Measurements from ENCODE around the gene SQOR.

SQOR gene

GRCh38 chr15:45660231-45660979 is 25.6 kb downstream of the SQOR start:
- DNase-seq (ENCODE audit: low read depth in 2 of 2): no peak

- DNase-seq (ENCODE audit: low read depth in 2 of 2): no peak
These were observed 27.5 kb downstream of the SQOR start for GRCh38 chr15:45662375-45662774.

GRCh38 chr15:45664451-45664850 is 29.6 kb downstream of the SQOR start:
- DNase-seq (ENCODE audit: low read depth in 2 of 2): no peak

- no peak for DNase-seq (ENCODE audit: low read depth in 2 of 2)
These were observed 30.4 kb downstream of the SQOR start for GRCh38 chr15:45665261-45665660.

GRCh38 chr15:45666119-45666875 is 31.5 kb downstream of the SQOR start:
- DNase-seq (ENCODE audit: low read depth in 2 of 2): no peak

GRCh38 chr15:45667002-45667401 is 32.2 kb downstream of the SQOR start:
- no peak for DNase-seq (ENCODE audit: low read depth in 2 of 2)

GRCh38 chr15:45668386-45668785 is 33.6 kb downstream of the SQOR start:
- no peak for DNase-seq (ENCODE audit: low read depth in 2 of 2)

- no peak for DNase-seq (ENCODE audit: low read depth in 2 of 2)
These were observed 34.6 kb downstream of the SQOR start for GRCh38 chr15:45669422-45669821.

- DNase-seq (ENCODE audit: low read depth in 2 of 2): no peak
These were observed 35.3 kb downstream of the SQOR start for GRCh38 chr15:45670091-45670490.

- no peak for DNase-seq (ENCODE audit: low read depth in 2 of 2)
These were observed 35.7 kb downstream of the SQOR start for GRCh38 chr15:45670511-45670910.

- DNase-seq (ENCODE audit: low read depth in 2 of 2): no peak
These were observed 39.8 kb downstream of the SQOR start for GRCh38 chr15:45674677-45675076.

- no peak for DNase-seq (ENCODE audit: low read depth in 2 of 2)
These were observed 43.0 kb downstream of the SQOR start for GRCh38 chr15:45677797-45678196.

GRCh38 chr15:45678459-45679178 is 43.8 kb downstream of the SQOR start:
- no peak for DNase-seq (ENCODE audit: low read depth in 2 of 2)

GRCh38 chr15:45684533-45684932 is 49.7 kb downstream of the SQOR start:
- no peak for DNase-seq (ENCODE audit: low read depth in 2 of 2)

- no peak for DNase-seq (ENCODE audit: low read depth in 2 of 2)
These were observed 54.8 kb downstream of the SQOR start for GRCh38 chr15:45689616-45690015.

- no peak for DNase-seq (ENCODE audit: low read depth in 2 of 2)
These were observed 55.9 kb downstream of the SQOR start for GRCh38 chr15:45690581-45691260.

GRCh38 chr15:45701108-45701507 is 66.3 kb downstream of the SQOR start:
- DNase-seq (ENCODE audit: low read depth in 2 of 2): no peak

- no peak for DNase-seq (ENCODE audit: low read depth in 2 of 2)
These were observed 67.2 kb downstream of the SQOR start for GRCh38 chr15:45702041-45702440.

- no peak for DNase-seq (ENCODE audit: low read depth in 2 of 2)
These were observed 69.0 kb downstream of the SQOR start for GRCh38 chr15:45703670-45704328.

GRCh38 chr15:45704329-45705249 is 69.8 kb downstream of the SQOR start:
- no peak for DNase-seq (ENCODE audit: low read depth in 2 of 2)

Data from activated CD8-positive, alpha-beta memory T cell treated with anti-CD3 and anti-CD28 coated beads for 4 hours (primary cell).